Psoas muscle (tissue), 8 donors: Measurements from ENCODE around the gene ISM2. TPM values are rescaled to one million over a fixed set of nuclear protein-coding genes. Genes with fewer than 3 reads are reported as not detected.
A peak's percentile ranks its signal among the peaks of the same experiment; 100 is the strongest.
"Not testable (repeated sequence)": the region's sequence is repeated elsewhere in the genome, so short reads cannot be mapped to it uniquely, and the experiment has no call there.

Experiments
- ATAC-seq, 4 donors: fragments of 200-7000 bp; cut with Tn5 transposase; one replicate each; pipeline ENCODE4 v1.9.1; 2020; ENCODE audit warnings: moderate library complexity in 3 of 4, mild to moderate bottlenecking in 2 of 4
- DNase-seq, 2 donors: peaks; one replicate each; pipeline ENCODE4 v3.0.0-alpha.2; 2020
- H3K27ac ChIP-seq: fragments of 200-600 bp; one replicate; pipeline ENCODE4 v1.8.0; 2022
- H3K27me3 ChIP-seq, 3 donors: fragments of 200-600 bp in 1 of 3; one replicate each; pipeline versions ENCODE4 v1.6.1 to v1.8.0; 2013 to 2022; ENCODE audit warnings: low read length in 2 of 3, mild to moderate bottlenecking in 2 of 3, moderate library complexity in 1 of 3; ENCODE audit not compliant: insufficient read depth in 3 of 3
- H3K36me3 ChIP-seq, 2 donors: fragments of 200-600 bp in 1 of 2; one replicate each; pipeline versions ENCODE4 v1.6.1 to v1.8.0; 2013 to 2022; ENCODE audit warnings: low read depth in 1 of 2, mild to moderate bottlenecking in 1 of 2, moderate library complexity in 1 of 2; ENCODE audit not compliant: insufficient read depth in 1 of 2
- H3K4me1 ChIP-seq: fragments of 200-600 bp; one replicate; pipeline ENCODE4 v1.8.0; 2022
- H3K4me3 ChIP-seq: fragments of 200-600 bp; one replicate; pipeline ENCODE4 v1.8.0; 2022; ENCODE audit warnings: mild to moderate bottlenecking
- H3K9me3 ChIP-seq: fragments of 200-600 bp; one replicate; pipeline ENCODE4 v1.8.0; 2022
- WGBS, 3 donors: extraction: QIAGEN DNeasy Blood & Tissue Kit; methylation state at CpG; one replicate each; pipeline versions ENCODE4 v1.1.6 to v1.1.7; 2013; 5-methylcytosine and 5-hydroxymethylcytosine counted together
- intact Hi-C, 2 donors: fragments of 100-400 bp; cut with DNase I; formaldehyde crosslinking; loops; one replicate each; pipeline versions ENCODE4 v1.11.0 to v1.14.2; 2022
- long read RNA-seq, 2 donors: library from polyadenylated mRNA; unstranded; transcript quantifications; one replicate each; pipeline ENCODE4 v2.0.0, GENCODE V29; 2021
- polyA plus RNA-seq, 3 donors: library from polyadenylated mRNA; stranded (reverse); fragments of 200-250 nt; gene quantifications; one replicate each; pipeline ENCODE4 v1.2.3, GENCODE V29; 2013
- total RNA-seq, 4 donors: library from RNA; stranded (reverse); fragmentation: NEBNext Ultra II Directional in 2 of 4; extraction: Animal tissue kit (Norgen Biotek cat#: 25700) in 2 of 4; gene quantifications; one replicate each; pipeline versions ENCODE4 v1.2.1 to v1.2.4, GENCODE V29; 2021 to 2023
- TF ChIP-seq, protein P1 (sequence below): fragments of 200-600 bp; IDR thresholded peaks from one replicate; pipeline ENCODE4 v1.8.0; 2022; ENCODE audit warnings: antibody characterized with exemption
- donor health status: healthy with polysubstance abuse.
- donor health status: DM: no; HTN: no; CAD: no; lungs with moderate emphysema.
- donor health status: Bipolar disorder and iron deficiency.
- donor health status: healthy.
- donor health status: DM: yes; HTN: yes; CAD: no.
- donor health status: DM: no; HTN: no; CAD: no.
- donor health status: DM: no; HTN: no; CAD: no.
- donor health status: DM: yes; HTN: yes; CAD: no.

ISM2 gene
- total RNA-seq = not detected
- under 1 TPM in 1 of 3 donors, not detected in 2; 0.04 TPM for polyA plus RNA-seq
- long read RNA-seq, donor 1 = 0 reads
- long read RNA-seq, donor 2 = 0 reads

- peaks cover 0 to 54% (median 19%) of the 10 kb centered on the region in 3 donors for H3K27me3 ChIP-seq
- intact Hi-C loops = no loop called here
- H3K4me3 ChIP-seq = peak within 1 kb of the TSS; percentile 62
- TF ChIP-seq, protein P1, sequence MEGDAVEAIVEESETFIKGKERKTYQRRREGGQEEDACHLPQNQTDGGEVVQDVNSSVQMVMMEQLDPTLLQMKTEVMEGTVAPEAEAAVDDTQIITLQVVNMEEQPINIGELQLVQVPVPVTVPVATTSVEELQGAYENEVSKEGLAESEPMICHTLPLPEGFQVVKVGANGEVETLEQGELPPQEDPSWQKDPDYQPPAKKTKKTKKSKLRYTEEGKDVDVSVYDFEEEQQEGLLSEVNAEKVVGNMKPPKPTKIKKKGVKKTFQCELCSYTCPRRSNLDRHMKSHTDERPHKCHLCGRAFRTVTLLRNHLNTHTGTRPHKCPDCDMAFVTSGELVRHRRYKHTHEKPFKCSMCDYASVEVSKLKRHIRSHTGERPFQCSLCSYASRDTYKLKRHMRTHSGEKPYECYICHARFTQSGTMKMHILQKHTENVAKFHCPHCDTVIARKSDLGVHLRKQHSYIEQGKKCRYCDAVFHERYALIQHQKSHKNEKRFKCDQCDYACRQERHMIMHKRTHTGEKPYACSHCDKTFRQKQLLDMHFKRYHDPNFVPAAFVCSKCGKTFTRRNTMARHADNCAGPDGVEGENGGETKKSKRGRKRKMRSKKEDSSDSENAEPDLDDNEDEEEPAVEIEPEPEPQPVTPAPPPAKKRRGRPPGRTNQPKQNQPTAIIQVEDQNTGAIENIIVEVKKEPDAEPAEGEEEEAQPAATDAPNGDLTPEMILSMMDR = no peak
- no peaks in the 10 kb centered on the region for H3K36me3 ChIP-seq
- peaks cover 5% of the 10 kb centered on the region for H3K4me1 ChIP-seq
- no peak within 1 kb of the TSS for H3K27ac ChIP-seq
- DNase-seq = no peak
- ATAC-seq = peak; percentile 34 to 48 (median 40)
- 1 to 2% (median 2%) methylated on average over 43 to 104 of the region's 104 CpGs for WGBS, 3 donors
- peaks cover 5% of the 10 kb centered on the region for H3K9me3 ChIP-seq
Observed at GRCh38 chr14:77498120-77498979, at the start of gene ISM2. Gene ISM2, minus strand, starts transcription at chr14:77498816. Its CDS starts 23 bp downstream, at chr14:77498793.

DNA sequence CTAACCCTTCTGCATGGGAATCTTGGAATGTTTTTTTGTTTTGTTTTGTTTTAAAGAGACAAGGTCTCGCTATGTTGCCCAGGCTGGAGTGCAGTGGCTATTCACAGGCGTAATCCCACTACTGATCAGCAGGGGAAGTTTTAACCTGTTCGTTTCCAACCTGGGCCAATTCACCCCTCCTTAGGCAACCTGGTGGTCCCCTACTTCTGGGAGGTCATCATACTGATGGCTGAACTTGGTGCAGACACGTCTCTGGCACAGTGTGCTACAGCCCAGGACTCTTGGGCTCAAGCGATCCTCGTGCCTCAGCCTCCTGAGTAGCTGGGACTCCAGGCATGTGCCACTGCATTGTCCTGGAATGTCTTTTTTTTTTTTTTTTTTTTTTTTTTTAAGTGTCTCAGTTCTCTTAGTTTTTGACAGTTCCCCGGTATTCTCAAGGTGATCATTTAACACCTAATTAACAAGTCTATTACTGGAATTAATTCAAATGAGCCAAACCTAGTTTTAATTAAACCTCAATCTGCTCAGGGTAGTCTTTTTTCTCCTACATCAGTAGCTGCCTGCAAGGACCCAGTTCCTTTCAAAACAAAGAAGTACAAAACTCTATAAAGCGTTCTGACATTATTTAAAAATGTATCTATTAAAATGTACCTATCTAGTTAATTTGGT, 49.0 kb upstream of the ISM2 start:
- ATAC-seq = no peak
- 92 to 95% (median 93%) methylated on average over 8 of the region's 8 CpGs for WGBS, 3 donors
- peaks cover 0 to 39% of the 10 kb centered on the region in 2 donors for H3K36me3 ChIP-seq
- no peak for DNase-seq
- TF ChIP-seq, protein P1 = no peak
- H3K4me3 ChIP-seq = no peak overlapping the region
- no peak overlapping the region for H3K27ac ChIP-seq
- no peaks in the 10 kb centered on the region for H3K27me3 ChIP-seq
- intact Hi-C loops = no loop called here
- H3K4me1 ChIP-seq = peaks cover 4% of the 10 kb centered on the region
- H3K9me3 ChIP-seq = no peaks in the 10 kb centered on the region

DNA sequence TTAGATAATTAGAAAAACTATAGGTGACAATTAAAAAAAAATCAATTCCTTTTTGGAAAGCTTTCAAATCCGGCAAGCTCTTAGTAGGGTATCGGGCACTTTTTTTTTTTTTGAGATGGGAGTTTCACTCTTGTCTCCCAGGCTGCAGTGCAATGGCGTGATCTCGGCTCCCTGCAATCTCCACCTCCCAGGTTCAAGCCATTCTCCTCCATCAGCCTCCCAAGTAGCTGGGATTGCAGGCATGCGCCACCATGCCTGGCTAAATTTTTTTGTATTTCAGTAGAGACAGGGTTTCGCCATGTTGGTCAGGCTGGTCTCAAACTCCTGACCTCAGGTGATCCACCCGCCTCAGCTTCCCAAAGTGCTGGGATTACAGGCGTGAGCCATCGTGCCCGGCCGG, 46.6 kb upstream of the ISM2 start:
- ATAC-seq, H3K4me1 ChIP-seq, H3K27me3 ChIP-seq, DNase-seq, H3K4me3 ChIP-seq, intact Hi-C loops, H3K27ac ChIP-seq, H3K9me3 ChIP-seq: not testable (repeated sequence)
- 90 to 95% (median 91%) methylated on average over 11 of the region's 11 CpGs for WGBS, 3 donors
- peaks cover 0 to 29% of the 10 kb centered on the region in 2 donors for H3K36me3 ChIP-seq

DNA sequence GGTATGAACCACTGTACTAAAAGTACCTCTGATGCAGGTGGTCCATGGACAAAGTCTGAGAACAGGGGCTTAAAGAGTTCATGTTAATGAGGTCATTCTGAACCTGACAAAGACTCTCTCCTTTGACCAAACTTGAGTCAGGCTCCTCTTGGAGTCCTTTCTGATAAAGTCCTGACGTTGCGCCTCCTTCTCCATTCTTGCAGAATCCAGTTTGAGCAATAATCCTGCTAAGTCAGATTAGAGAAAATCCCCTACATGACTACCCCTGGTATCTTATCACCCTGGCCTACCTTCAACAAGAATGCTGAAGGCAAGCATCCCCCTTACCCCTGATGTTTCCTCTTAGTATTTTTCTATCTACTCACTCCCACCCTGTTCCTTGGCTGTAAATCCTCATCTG, 46.0 kb upstream of the ISM2 start:
- DNase-seq = no peak
- intact Hi-C loops = no loop called here
- 94 to 96% (median 94%) methylated on average over 2 of the region's 2 CpGs for WGBS, 3 donors
- ATAC-seq = no peak
- TF ChIP-seq, protein P1 = no peak
- H3K4me1 ChIP-seq = peaks cover 4% of the 10 kb centered on the region
- H3K27ac ChIP-seq = no peak overlapping the region
- H3K36me3 ChIP-seq = peaks cover 0 to 24% of the 10 kb centered on the region in 2 donors
- no peak overlapping the region for H3K4me3 ChIP-seq
- no peaks in the 10 kb centered on the region for H3K9me3 ChIP-seq
- no peaks in the 10 kb centered on the region for H3K27me3 ChIP-seq

GRCh38 chr14:77543637-77544334, 45.2 kb upstream of the ISM2 start:
- ATAC-seq (no peak), DNase-seq (no peak)
- 64 to 76% (median 71%) methylated on average over 3 of the region's 3 CpGs for WGBS, 3 donors
- Histone ChIP-seq H3K27me3 (no peaks in the 10 kb centered on the region), H3K36me3 (peaks cover 0 to 17% of the 10 kb centered on the region in 2 donors), H3K4me3 (no peak overlapping the region), H3K27ac (no peak overlapping the region), H3K9me3 (no peaks in the 10 kb centered on the region), H3K4me1 (peaks cover 4% of the 10 kb centered on the region)
- intact Hi-C loops = no loop called here
- TF ChIP-seq, protein P1 = no peak
